ENCODE data around the gene CST11. TPM values are rescaled to one million over a fixed set of nuclear protein-coding genes. Genes with fewer than 3 reads are reported as not detected.

CST11 gene
- polyA plus RNA-seq, 1 donor, result not detected

GRCh38 chr20:23420943-23421931 is 31.4 kb downstream of the CST11 start, which contains the start of gene NAPB:
NAPB (minus strand) TSS chr20:23421488; CDS start chr20:23421402, 86 bp downstream.
- DNase-seq (ENCODE audit: low read depth), result peak; percentile 85

GRCh38 chr20:23419995-23420901 is 32.4 kb downstream of the CST11 start:
- DNase-seq (ENCODE audit: low read depth), result no peak

- no peak for DNase-seq (ENCODE audit: low read depth)
Measured at GRCh38 chr20:23419657-23419994, 33.0 kb downstream of the CST11 start.

- DNase-seq (ENCODE audit: low read depth), result no peak
Measured at GRCh38 chr20:23417861-23418260, 34.8 kb downstream of the CST11 start.

- no peak for DNase-seq (ENCODE audit: low read depth)
Measured at GRCh38 chr20:23415959-23416583, 36.6 kb downstream of the CST11 start.

- no peak for DNase-seq (ENCODE audit: low read depth)
Measured at GRCh38 chr20:23415555-23415954, 37.1 kb downstream of the CST11 start.

GRCh38 chr20:23414526-23415188 is 38.0 kb downstream of the CST11 start:
- no peak for DNase-seq (ENCODE audit: low read depth)

- DNase-seq (ENCODE audit: low read depth), result no peak
Measured at GRCh38 chr20:23413862-23414422, 38.7 kb downstream of the CST11 start.

- no peak for DNase-seq (ENCODE audit: low read depth)
Measured at GRCh38 chr20:23412026-23412425, 40.6 kb downstream of the CST11 start.

- DNase-seq (ENCODE audit: low read depth), result no peak
Measured at GRCh38 chr20:23410916-23411695, 41.6 kb downstream of the CST11 start.

- DNase-seq (ENCODE audit: low read depth), result no peak
Measured at GRCh38 chr20:23409800-23410199, 42.9 kb downstream of the CST11 start.

- DNase-seq (ENCODE audit: low read depth), result no peak
Measured at GRCh38 chr20:23408957-23409356, 43.7 kb downstream of the CST11 start.

GRCh38 chr20:23407781-23408464 is 44.8 kb downstream of the CST11 start:
- no peak for DNase-seq (ENCODE audit: low read depth)

- no peak for DNase-seq (ENCODE audit: low read depth)
Measured at GRCh38 chr20:23406880-23407279, 45.8 kb downstream of the CST11 start.

GRCh38 chr20:23404196-23404595 is 48.5 kb downstream of the CST11 start:
- DNase-seq (ENCODE audit: low read depth), result no peak

- DNase-seq (ENCODE audit: low read depth), result no peak
Measured at GRCh38 chr20:23403751-23404150, 48.9 kb downstream of the CST11 start.

GRCh38 chr20:23401051-23401450 is 51.6 kb downstream of the CST11 start:
- DNase-seq (ENCODE audit: low read depth), result no peak
